ENCODE data around the gene GTPBP3. TPM values are rescaled to one million over a fixed set of nuclear protein-coding genes. Genes with fewer than 3 reads are reported as not detected.

GTPBP3 gene
- total and polyA plus RNA-seq, 2 of the 8 experiments (the other 6 are each of a cell fraction or from before 2014, with no cell fraction given): 30.4 to 56.0 TPM

- DNase-seq (ENCODE audit: low read depth in 1 of 2, low spot score in 2 of 2) (no peak), FAIRE-seq (no peak)
- 82% methylated on average over 10 of the region's 10 CpGs; no CpG with 5 or more reads in 1 of the 2 experiments for WGBS, 2 experiments (ENCODE audit: extremely low coverage in 1 of 2, insufficient coverage in 1 of 2, insufficient read length in 1 of 2, insufficient replicate concordance in 2 of 2, low coverage in 1 of 2, low lambda C conversion rate in 2 of 2, missing lambda C conversion rate in 1 of 2)
- Histone ChIP-seq H3K18ac (ENCODE audit: extremely low read depth, low read length) (no peak overlapping the region), H3K27me3 (replicated peaks in 1 of 4; ENCODE audit: control insufficient read depth in 3 of 4, extremely low read depth in 1 of 4, insufficient read depth in 3 of 4, low read length in 3 of 4) (no peaks in the 10 kb centered on the region), H3K9ac (replicated peaks in 1 of 4; ENCODE audit: extremely low read depth in 1 of 4, low read depth in 3 of 4, low read length in 3 of 4) (no peak overlapping the region), H4K20me1 (replicated peaks in 1 of 2; ENCODE audit: control insufficient read depth in 1 of 2, insufficient read depth in 2 of 2, low read length in 2 of 2) (peaks cover 0 to 7% of the 10 kb centered on the region in 2 experiments), H2AFZ (ENCODE audit: low read length) (no peak overlapping the region), H3K4me1 (replicated peaks in 1 of 4; ENCODE audit: control insufficient read depth in 3 of 4, insufficient read depth in 4 of 4, low read length in 3 of 4) (peaks cover 0 to 31% (median 23%) of the 10 kb centered on the region in 4 experiments; a peak in 5 of 7 replicates), H2BK120ac (replicated peaks; ENCODE audit: low read depth, low read length) (no peak overlapping the region), H3K36me3 (ENCODE audit: control insufficient read depth in 2 of 4, insufficient read depth in 4 of 4, low read length in 3 of 4) (no peaks in the 10 kb centered on the region), H4K8ac (ENCODE audit: extremely low read depth, insufficient read depth, low read length) (no peak overlapping the region), H3K23ac (ENCODE audit: insufficient read length) (no peak overlapping the region), H3K56ac (replicated peaks; ENCODE audit: insufficient read length, low read depth, low read length) (no peak overlapping the region), H3K23me2 (ENCODE audit: low read depth, low read length) (peaks cover 21% of the 10 kb centered on the region), H2BK15ac (ENCODE audit: low read length) (0 out of 2 replicates have a peak overlapping the region, but pooled peaks have one; percentile 61), H4K5ac (ENCODE audit: insufficient read length, low read depth, low read length) (no peak overlapping the region), H3K4me3 (ENCODE audit: extremely low read depth in 1 of 4, insufficient read depth in 2 of 4, low read depth in 3 of 4, low read length in 4 of 4) (no peak overlapping the region), H3K27ac (ENCODE audit: low read depth, low read length) (no peak overlapping the region), H3K9me3 (ENCODE audit: insufficient read depth in 2 of 2, low read depth in 1 of 2, low read length in 1 of 2) (no peaks in the 10 kb centered on the region), H3K4me2 (ENCODE audit: insufficient read depth in 1 of 2, low read depth in 2 of 2, low read length in 2 of 2) (peak overlapping the region in 1 of 2 experiments; percentile 71; a peak in 1 of 4 replicates), H2BK20ac (ENCODE audit: low read length) (no peak overlapping the region), H3K14ac (ENCODE audit: insufficient read length) (no peak overlapping the region), H3K79me2 (ENCODE audit: control insufficient read depth in 1 of 2, insufficient read depth in 2 of 2, low read length in 2 of 2) (no peaks in the 10 kb centered on the region), H4K91ac (replicated peaks; ENCODE audit: insufficient read length, low read length) (no peak overlapping the region), H2BK12ac (ENCODE audit: low read depth, low read length) (no peak overlapping the region), H3K4ac (replicated peaks; ENCODE audit: insufficient read length, low read depth, low read length) (no peak overlapping the region), H3K79me1 (ENCODE audit: low read depth, low read length) (peaks cover 3% of the 10 kb centered on the region), H2AK5ac (ENCODE audit: low read depth, low read length) (no peak overlapping the region), H2BK5ac (ENCODE audit: low read depth, low read length) (no peak overlapping the region)
- POLR2A ChIA-PET (ENCODE audit: partially characterized antibody): interaction anchor here (0.7 to 17.1 kb wide), 9 partner anchors 10 to 120 kb away, joined by 3 to 329 read pairs (median 5); partner anchors contain the start of genes ABHD8, DDA1, MRPL34 and OCEL1
- CTCF ChIA-PET (ENCODE audit: partially characterized antibody): interaction anchor here (0.5 to 3.0 kb wide), 8 partner anchors 10 to 55 kb away, joined by 3 to 9 read pairs (median 5); partner anchors contain the start of genes DDA1 and MRPL34
- TF ChIP-seq TEAD4 (IDR thresholded peaks at IDR 0.05; ENCODE audit: low read depth, low read length): no peak
- no peak for TF ChIP-seq NRF1 (IDR thresholded peaks at IDR 0.05; ENCODE audit: low read depth, low read length)
- TF ChIP-seq SP1 (IDR thresholded peaks at IDR 0.05; ENCODE audit: low read depth, low read length): no peak
- TF ChIP-seq BRCA1 (IDR thresholded peaks at IDR 0.05; ENCODE audit: low read depth, low read length): no peak
- no peak for TF ChIP-seq NANOG (IDR thresholded peaks at IDR 0.05; ENCODE audit: insufficient read depth, low read depth, low read length, poor library complexity, severe bottlenecking)
- no peak for TF ChIP-seq KDM4A (IDR thresholded peaks at IDR 0.05; ENCODE audit: low read depth, low read length, severe bottlenecking)
- TF ChIP-seq RXRA (IDR thresholded peaks at IDR 0.05; ENCODE audit: insufficient read depth, low read depth, low read length): no peak
- no peak for TF ChIP-seq CTBP2 (IDR thresholded peaks at IDR 0.05; ENCODE audit: borderline replicate concordance, insufficient read depth, insufficient read length, low read length)
- TF ChIP-seq BCL11A (IDR thresholded peaks at IDR 0.05; ENCODE audit: low read depth in 2 of 2, low read length in 2 of 2): no peak
- no peak for TF ChIP-seq KDM1A (IDR thresholded peaks at IDR 0.05; ENCODE audit: borderline replicate concordance, low read length)
- TF ChIP-seq JUN (IDR thresholded peaks at IDR 0.05; ENCODE audit: low read depth, low read length): no peak
- no peak for TF ChIP-seq ATF3 (IDR thresholded peaks at IDR 0.05; ENCODE audit: insufficient read depth, low read depth, low read length)
- TF ChIP-seq RFX5 (IDR thresholded peaks at IDR 0.05; ENCODE audit: borderline replicate concordance, low read depth, low read length): no peak
Measured at GRCh38 chr19:17335575-17335974, 1.8 kb upstream of the GTPBP3 start.
